ENCODE measurements around the gene DPP4. TPM values are rescaled to one million over a fixed set of nuclear protein-coding genes. Genes with fewer than 3 reads are reported as not detected.

Gene DPP4
- polyA plus RNA-seq, 3 donors: 0.46 TPM; not detected in 2

- Mint-ChIP-seq H3K4me1 (no peaks in the 10 kb centered on the region), H3K27me3 (ENCODE audit: low read depth in 3 of 3) (no peaks in the 10 kb centered on the region), H3K27ac (no peak overlapping the region), H3K36me3 (no peaks in the 10 kb centered on the region), H3K4me3 (no peak overlapping the region), H3K9me3 (peaks cover 10 to 20% (median 16%) of the 10 kb centered on the region in 7 donors)
- TF ChIP-seq CTCF (IDR thresholded peaks at IDR 0.05): no peak
- Histone ChIP-seq H3K9me3 (replicated peaks in 1 of 2; ENCODE audit: control insufficient read depth in 1 of 2, insufficient read depth in 1 of 2, low read length in 2 of 2) (peaks cover 0 to 12% of the 10 kb centered on the region in 2 donors), H3K4me1 (ENCODE audit: control insufficient read depth in 1 of 2, insufficient read depth in 2 of 2, low read length in 2 of 2) (no peaks in the 10 kb centered on the region), H3K79me2 (ENCODE audit: insufficient read depth, low read length) (no peaks in the 10 kb centered on the region), H2AFZ (ENCODE audit: insufficient read depth, low read depth, low read length, poor library complexity, severe bottlenecking) (no peak overlapping the region), H3K4me3 (replicated peaks in 1 of 3; ENCODE audit: low read depth in 2 of 3, low read length in 3 of 3) (no peak overlapping the region), H3K36me3 (replicated peaks in 1 of 2; ENCODE audit: control insufficient read depth in 1 of 2, insufficient read depth in 2 of 2, low read length in 2 of 2) (no peaks in the 10 kb centered on the region), H4K20me1 (ENCODE audit: insufficient read depth, low read length) (no peaks in the 10 kb centered on the region), H3K4me2 (replicated peaks; ENCODE audit: extremely low read depth, low read length, poor library complexity, severe bottlenecking) (no peak overlapping the region), H3K9ac (ENCODE audit: insufficient read depth, low read length, poor library complexity, severe bottlenecking) (no peak overlapping the region), H3K27ac (ENCODE audit: low read depth in 1 of 2, low read length in 2 of 2) (no peak overlapping the region), H3K27me3 (ENCODE audit: control insufficient read depth in 2 of 2, insufficient read depth in 2 of 2, low read length in 2 of 2) (no peaks in the 10 kb centered on the region)
- WGBS (ENCODE audit: insufficient coverage): 86% methylated on average over 1 of the region's 1 CpG
- DNase-seq: no peak
- intact Hi-C loops (cut with micrococcal nuclease): no loop called here
Observed at GRCh38 chr2:162057426-162057825, 16.6 kb downstream of the DPP4 start.

- Histone ChIP-seq H2AFZ (ENCODE audit: insufficient read depth, low read depth, low read length, poor library complexity, severe bottlenecking) (no peak overlapping the region), H3K4me1 (ENCODE audit: control insufficient read depth in 1 of 2, insufficient read depth in 2 of 2, low read length in 2 of 2) (no peaks in the 10 kb centered on the region), H3K27ac (ENCODE audit: low read depth in 1 of 2, low read length in 2 of 2) (no peak overlapping the region), H3K36me3 (replicated peaks in 1 of 2; ENCODE audit: control insufficient read depth in 1 of 2, insufficient read depth in 2 of 2, low read length in 2 of 2) (no peaks in the 10 kb centered on the region), H3K4me3 (replicated peaks in 1 of 3; ENCODE audit: low read depth in 2 of 3, low read length in 3 of 3) (no peak overlapping the region), H3K27me3 (ENCODE audit: control insufficient read depth in 2 of 2, insufficient read depth in 2 of 2, low read length in 2 of 2) (no peaks in the 10 kb centered on the region), H3K79me2 (ENCODE audit: insufficient read depth, low read length) (no peaks in the 10 kb centered on the region), H3K4me2 (replicated peaks; ENCODE audit: extremely low read depth, low read length, poor library complexity, severe bottlenecking) (no peak overlapping the region), H3K9me3 (replicated peaks in 1 of 2; ENCODE audit: control insufficient read depth in 1 of 2, insufficient read depth in 1 of 2, low read length in 2 of 2) (peaks cover 0 to 12% of the 10 kb centered on the region in 2 donors), H4K20me1 (ENCODE audit: insufficient read depth, low read length) (no peaks in the 10 kb centered on the region), H3K9ac (ENCODE audit: insufficient read depth, low read length, poor library complexity, severe bottlenecking) (no peak overlapping the region)
- WGBS (ENCODE audit: insufficient coverage): 100% methylated on average over 1 of the region's 2 CpGs
- intact Hi-C loops (cut with micrococcal nuclease): no loop called here
- Mint-ChIP-seq H3K4me1 (no peaks in the 10 kb centered on the region), H3K27me3 (ENCODE audit: low read depth in 3 of 3) (no peaks in the 10 kb centered on the region), H3K27ac (no peak overlapping the region), H3K4me3 (no peak overlapping the region), H3K9me3 (peaks cover 10 to 20% (median 16%) of the 10 kb centered on the region in 7 donors), H3K36me3 (no peaks in the 10 kb centered on the region)
- TF ChIP-seq CTCF (IDR thresholded peaks at IDR 0.05): no peak
- DNase-seq: no peak
Observed at GRCh38 chr2:162056796-162057399, 17.1 kb downstream of the DPP4 start.

Measured in CD14-positive monocyte (primary cell).